ENCODE measurements around the gene PRR35.

Gene PRR35

GRCh38 chr16:560204-560700 is at the start of gene PRR35:
Gene PRR35, plus strand, starts transcription at chr16:560394. Its CDS starts 2,901 bp downstream, at chr16:563295.
- Histone ChIP-seq H3K9ac (ENCODE audit: low read depth in 1 of 2, low read length in 2 of 2) (no peak within 1 kb of the TSS), H3K36me3 (ENCODE audit: control insufficient read depth in 2 of 2, insufficient read depth in 2 of 2, low read length in 2 of 2) (no peaks in the 10 kb centered on the region), H3K4me1 (ENCODE audit: control insufficient read depth in 2 of 2, insufficient read depth in 2 of 2, low read length in 2 of 2) (peaks cover 0 to 2% of the 10 kb centered on the region in 2 donors), H3K27ac (ENCODE audit: low read depth in 2 of 2, low read length in 2 of 2) (no peak within 1 kb of the TSS), H3K9me3 (ENCODE audit: control insufficient read depth in 2 of 2, low read length in 2 of 2) (no peaks in the 10 kb centered on the region), H3K27me3 (ENCODE audit: control insufficient read depth in 2 of 2, insufficient read depth in 2 of 2, low read length in 2 of 2) (peaks cover 21 to 43% of the 10 kb centered on the region in 2 donors), H3K4me3 (ENCODE audit: low read length in 2 of 2) (no peak within 1 kb of the TSS)

GRCh38 chr16:512802-513201 is 47.4 kb upstream of the PRR35 start:
- Histone ChIP-seq H3K27ac (ENCODE audit: low read depth in 2 of 2, low read length in 2 of 2) (no peak overlapping the region), H3K9ac (ENCODE audit: low read depth in 1 of 2, low read length in 2 of 2) (no peak overlapping the region), H3K9me3 (ENCODE audit: control insufficient read depth in 2 of 2, low read length in 2 of 2) (no peaks in the 10 kb centered on the region), H3K4me1 (ENCODE audit: control insufficient read depth in 2 of 2, insufficient read depth in 2 of 2, low read length in 2 of 2) (peaks cover 0 to 5% of the 10 kb centered on the region in 2 donors), H3K27me3 (ENCODE audit: control insufficient read depth in 2 of 2, insufficient read depth in 2 of 2, low read length in 2 of 2) (no peaks in the 10 kb centered on the region), H3K4me3 (ENCODE audit: low read length in 2 of 2) (no peak overlapping the region), H3K36me3 (ENCODE audit: control insufficient read depth in 2 of 2, insufficient read depth in 2 of 2, low read length in 2 of 2) (peaks cover 7 to 9% of the 10 kb centered on the region in 2 donors)

GRCh38 chr16:513950-514349 is 46.2 kb upstream of the PRR35 start:
- Histone ChIP-seq H3K36me3 (ENCODE audit: control insufficient read depth in 2 of 2, insufficient read depth in 2 of 2, low read length in 2 of 2) (peaks cover 7 to 9% of the 10 kb centered on the region in 2 donors), H3K27ac (ENCODE audit: low read depth in 2 of 2, low read length in 2 of 2) (no peak overlapping the region), H3K27me3 (ENCODE audit: control insufficient read depth in 2 of 2, insufficient read depth in 2 of 2, low read length in 2 of 2) (no peaks in the 10 kb centered on the region), H3K9me3 (ENCODE audit: control insufficient read depth in 2 of 2, low read length in 2 of 2) (no peaks in the 10 kb centered on the region), H3K4me3 (ENCODE audit: low read length in 2 of 2) (no peak overlapping the region), H3K4me1 (ENCODE audit: control insufficient read depth in 2 of 2, insufficient read depth in 2 of 2, low read length in 2 of 2) (peaks cover 0 to 5% of the 10 kb centered on the region in 2 donors), H3K9ac (ENCODE audit: low read depth in 1 of 2, low read length in 2 of 2) (no peak overlapping the region)

GRCh38 chr16:515175-515938 is 44.8 kb upstream of the PRR35 start:
- H3K36me3 ChIP-seq (ENCODE audit: control insufficient read depth in 2 of 2, insufficient read depth in 2 of 2, low read length in 2 of 2): peaks cover 12 to 16% of the 10 kb centered on the region in 2 donors
- no peak overlapping the region for H3K27ac ChIP-seq (ENCODE audit: low read depth in 2 of 2, low read length in 2 of 2)
- no peak overlapping the region for H3K9ac ChIP-seq (ENCODE audit: low read depth in 1 of 2, low read length in 2 of 2)
- H3K9me3 ChIP-seq (ENCODE audit: control insufficient read depth in 2 of 2, low read length in 2 of 2): no peaks in the 10 kb centered on the region
- no peaks in the 10 kb centered on the region for H3K4me1 ChIP-seq (ENCODE audit: control insufficient read depth in 2 of 2, insufficient read depth in 2 of 2, low read length in 2 of 2)
- no peak overlapping the region for H3K4me3 ChIP-seq (ENCODE audit: low read length in 2 of 2)
- H3K27me3 ChIP-seq (ENCODE audit: control insufficient read depth in 2 of 2, insufficient read depth in 2 of 2, low read length in 2 of 2): no peaks in the 10 kb centered on the region

- Histone ChIP-seq H3K4me3 (ENCODE audit: low read length in 2 of 2) (no peak overlapping the region), H3K27ac (ENCODE audit: low read depth in 2 of 2, low read length in 2 of 2) (no peak overlapping the region), H3K9me3 (ENCODE audit: control insufficient read depth in 2 of 2, low read length in 2 of 2) (no peaks in the 10 kb centered on the region), H3K27me3 (ENCODE audit: control insufficient read depth in 2 of 2, insufficient read depth in 2 of 2, low read length in 2 of 2) (no peaks in the 10 kb centered on the region), H3K4me1 (ENCODE audit: control insufficient read depth in 2 of 2, insufficient read depth in 2 of 2, low read length in 2 of 2) (no peaks in the 10 kb centered on the region), H3K36me3 (ENCODE audit: control insufficient read depth in 2 of 2, insufficient read depth in 2 of 2, low read length in 2 of 2) (peaks cover 14 to 20% of the 10 kb centered on the region in 2 donors), H3K9ac (ENCODE audit: low read depth in 1 of 2, low read length in 2 of 2) (no peak overlapping the region)
These were observed 44.3 kb upstream of the PRR35 start for GRCh38 chr16:515939-516226.

GRCh38 chr16:516301-516700 is 43.9 kb upstream of the PRR35 start:
- Histone ChIP-seq H3K4me3 (ENCODE audit: low read length in 2 of 2) (no peak overlapping the region), H3K27me3 (ENCODE audit: control insufficient read depth in 2 of 2, insufficient read depth in 2 of 2, low read length in 2 of 2) (no peaks in the 10 kb centered on the region), H3K4me1 (ENCODE audit: control insufficient read depth in 2 of 2, insufficient read depth in 2 of 2, low read length in 2 of 2) (peaks cover 3% of the 10 kb centered on the region in 2 donors), H3K36me3 (ENCODE audit: control insufficient read depth in 2 of 2, insufficient read depth in 2 of 2, low read length in 2 of 2) (peaks cover 14 to 20% of the 10 kb centered on the region in 2 donors), H3K27ac (ENCODE audit: low read depth in 2 of 2, low read length in 2 of 2) (no peak overlapping the region), H3K9me3 (ENCODE audit: control insufficient read depth in 2 of 2, low read length in 2 of 2) (no peaks in the 10 kb centered on the region), H3K9ac (ENCODE audit: low read depth in 1 of 2, low read length in 2 of 2) (no peak overlapping the region)

- H3K27ac ChIP-seq (ENCODE audit: low read depth in 2 of 2, low read length in 2 of 2): no peak overlapping the region
- H3K9ac ChIP-seq (ENCODE audit: low read depth in 1 of 2, low read length in 2 of 2): no peak overlapping the region
- H3K27me3 ChIP-seq (ENCODE audit: control insufficient read depth in 2 of 2, insufficient read depth in 2 of 2, low read length in 2 of 2): no peaks in the 10 kb centered on the region
- H3K4me3 ChIP-seq (ENCODE audit: low read length in 2 of 2): no peak overlapping the region
- H3K4me1 ChIP-seq (ENCODE audit: control insufficient read depth in 2 of 2, insufficient read depth in 2 of 2, low read length in 2 of 2): peaks cover 8 to 9% of the 10 kb centered on the region in 2 donors
- H3K36me3 ChIP-seq (ENCODE audit: control insufficient read depth in 2 of 2, insufficient read depth in 2 of 2, low read length in 2 of 2): peaks cover 14 to 20% of the 10 kb centered on the region in 2 donors
- no peaks in the 10 kb centered on the region for H3K9me3 ChIP-seq (ENCODE audit: control insufficient read depth in 2 of 2, low read length in 2 of 2)
These were observed 41.3 kb upstream of the PRR35 start for GRCh38 chr16:518858-519257.

GRCh38 chr16:519425-519824 is 40.8 kb upstream of the PRR35 start:
- Histone ChIP-seq H3K27ac (ENCODE audit: low read depth in 2 of 2, low read length in 2 of 2) (no peak overlapping the region), H3K9ac (ENCODE audit: low read depth in 1 of 2, low read length in 2 of 2) (no peak overlapping the region), H3K36me3 (ENCODE audit: control insufficient read depth in 2 of 2, insufficient read depth in 2 of 2, low read length in 2 of 2) (peaks cover 14 to 20% of the 10 kb centered on the region in 2 donors), H3K4me3 (ENCODE audit: low read length in 2 of 2) (no peak overlapping the region), H3K27me3 (ENCODE audit: control insufficient read depth in 2 of 2, insufficient read depth in 2 of 2, low read length in 2 of 2) (no peaks in the 10 kb centered on the region), H3K4me1 (ENCODE audit: control insufficient read depth in 2 of 2, insufficient read depth in 2 of 2, low read length in 2 of 2) (peaks cover 10 to 11% of the 10 kb centered on the region in 2 donors), H3K9me3 (ENCODE audit: control insufficient read depth in 2 of 2, low read length in 2 of 2) (no peaks in the 10 kb centered on the region)

- H3K27me3 ChIP-seq (ENCODE audit: control insufficient read depth in 2 of 2, insufficient read depth in 2 of 2, low read length in 2 of 2): no peaks in the 10 kb centered on the region
- H3K4me1 ChIP-seq (ENCODE audit: control insufficient read depth in 2 of 2, insufficient read depth in 2 of 2, low read length in 2 of 2): peaks cover 10 to 13% of the 10 kb centered on the region in 2 donors
- peaks cover 9 to 18% of the 10 kb centered on the region in 2 donors for H3K36me3 ChIP-seq (ENCODE audit: control insufficient read depth in 2 of 2, insufficient read depth in 2 of 2, low read length in 2 of 2)
- H3K9ac ChIP-seq (ENCODE audit: low read depth in 1 of 2, low read length in 2 of 2): no peak overlapping the region
- H3K4me3 ChIP-seq (ENCODE audit: low read length in 2 of 2): no peak overlapping the region
- no peaks in the 10 kb centered on the region for H3K9me3 ChIP-seq (ENCODE audit: control insufficient read depth in 2 of 2, low read length in 2 of 2)
- H3K27ac ChIP-seq (ENCODE audit: low read depth in 2 of 2, low read length in 2 of 2): no peak overlapping the region
These were observed 40.1 kb upstream of the PRR35 start for GRCh38 chr16:519841-520687.

- Histone ChIP-seq H3K4me3 (ENCODE audit: low read length in 2 of 2) (no peak overlapping the region), H3K9ac (ENCODE audit: low read depth in 1 of 2, low read length in 2 of 2) (no peak overlapping the region), H3K4me1 (ENCODE audit: control insufficient read depth in 2 of 2, insufficient read depth in 2 of 2, low read length in 2 of 2) (peaks cover 13 to 20% of the 10 kb centered on the region in 2 donors), H3K27ac (ENCODE audit: low read depth in 2 of 2, low read length in 2 of 2) (no peak overlapping the region), H3K36me3 (ENCODE audit: control insufficient read depth in 2 of 2, insufficient read depth in 2 of 2, low read length in 2 of 2) (peaks cover 7 to 17% of the 10 kb centered on the region in 2 donors), H3K27me3 (ENCODE audit: control insufficient read depth in 2 of 2, insufficient read depth in 2 of 2, low read length in 2 of 2) (no peaks in the 10 kb centered on the region), H3K9me3 (ENCODE audit: control insufficient read depth in 2 of 2, low read length in 2 of 2) (no peaks in the 10 kb centered on the region)
These were observed 39.3 kb upstream of the PRR35 start for GRCh38 chr16:520847-521246.
